Measurements from ENCODE around the gene SOS2. TPM values are rescaled to one million over a fixed set of nuclear protein-coding genes. Genes with fewer than 3 reads are reported as not detected.

SOS2 gene
- total and polyA plus RNA-seq, 2 of the 8 experiments (the other 6 are each of a cell fraction or from before 2014, with no cell fraction given): 2.8 to 12.7 TPM

DNA sequence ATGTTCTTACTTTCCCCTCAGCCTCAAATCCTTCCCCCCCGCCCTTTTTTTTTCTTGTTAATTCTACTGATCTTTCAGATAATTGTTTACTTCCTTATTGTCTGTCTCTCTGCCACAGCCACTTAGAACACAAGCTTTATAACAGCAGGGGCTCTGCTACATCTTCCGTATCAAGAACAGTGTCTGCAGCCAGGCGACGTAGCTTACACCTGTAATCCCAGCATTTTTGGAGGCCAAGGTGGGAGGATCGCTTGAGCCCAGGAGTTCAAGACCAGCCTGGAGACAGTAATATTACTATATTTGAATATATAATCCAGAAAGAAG, 5.4 kb downstream of the SOS2 start:
- Histone ChIP-seq H3K4ac (replicated peaks; ENCODE audit: insufficient read length, low read depth, low read length) (no peak overlapping the region), H3K56ac (replicated peaks; ENCODE audit: insufficient read length, low read depth, low read length) (no peak overlapping the region), H2BK12ac (ENCODE audit: low read depth, low read length) (no peak overlapping the region), H4K20me1 (replicated peaks in 1 of 2; ENCODE audit: control insufficient read depth in 1 of 2, insufficient read depth in 2 of 2, low read length in 2 of 2) (no peaks in the 10 kb centered on the region), H3K79me1 (ENCODE audit: low read depth, low read length) (no peaks in the 10 kb centered on the region), H3K27me3 (replicated peaks in 1 of 4; ENCODE audit: control insufficient read depth in 3 of 4, extremely low read depth in 1 of 4, insufficient read depth in 3 of 4, low read length in 3 of 4) (no peaks in the 10 kb centered on the region), H3K79me2 (ENCODE audit: control insufficient read depth in 1 of 2, insufficient read depth in 2 of 2, low read length in 2 of 2) (peaks cover 0 to 25% of the 10 kb centered on the region in 2 experiments; a peak in 3 of 4 replicates), H4K8ac (ENCODE audit: extremely low read depth, insufficient read depth, low read length) (no peak overlapping the region), H3K9me3 (ENCODE audit: insufficient read depth in 2 of 2, low read depth in 1 of 2, low read length in 1 of 2) (no peaks in the 10 kb centered on the region), H3K4me1 (replicated peaks in 1 of 4; ENCODE audit: control insufficient read depth in 3 of 4, insufficient read depth in 4 of 4, low read length in 3 of 4) (no peaks in the 10 kb centered on the region; a peak in 3 of 7 replicates), H3K4me3 (ENCODE audit: extremely low read depth in 1 of 4, insufficient read depth in 2 of 4, low read depth in 3 of 4, low read length in 4 of 4) (no peak overlapping the region), H2BK15ac (ENCODE audit: low read length) (no peak overlapping the region), H3K36me3 (ENCODE audit: control insufficient read depth in 2 of 4, insufficient read depth in 4 of 4, low read length in 3 of 4) (no peaks in the 10 kb centered on the region), H2BK20ac (ENCODE audit: low read length) (no peak overlapping the region), H2BK120ac (replicated peaks; ENCODE audit: low read depth, low read length) (no peak overlapping the region), H4K5ac (ENCODE audit: insufficient read length, low read depth, low read length) (no peak overlapping the region), H2AK5ac (ENCODE audit: low read depth, low read length) (no peak overlapping the region), H3K18ac (ENCODE audit: extremely low read depth, low read length) (no peak overlapping the region), H3K4me2 (ENCODE audit: insufficient read depth in 1 of 2, low read depth in 2 of 2, low read length in 2 of 2) (no peak overlapping the region), H4K91ac (replicated peaks; ENCODE audit: insufficient read length, low read length) (no peak overlapping the region), H3K23ac (ENCODE audit: insufficient read length) (no peak overlapping the region), H3K23me2 (ENCODE audit: low read depth, low read length) (peaks cover 3% of the 10 kb centered on the region; the same call in 1 of the 2 replicates), H3K9ac (replicated peaks in 1 of 4; ENCODE audit: extremely low read depth in 1 of 4, low read depth in 3 of 4, low read length in 3 of 4) (no peak overlapping the region), H3K27ac (ENCODE audit: low read depth, low read length) (no peak overlapping the region), H3K14ac (ENCODE audit: insufficient read length) (no peak overlapping the region), H2AFZ (ENCODE audit: low read length) (no peak overlapping the region), H2BK5ac (ENCODE audit: low read depth, low read length) (no peak overlapping the region)
- POLR2A ChIA-PET (ENCODE audit: partially characterized antibody): interaction anchor here (0.5 to 0.9 kb wide), 3 partner anchors 12 to 438 kb away, joined by 3 to 4 read pairs (median 3); no protein-coding TSS in a partner anchor
- 48% methylated on average over 5 of the region's 5 CpGs; no CpG with 5 or more reads in 1 of the 2 experiments for WGBS, 2 experiments (ENCODE audit: extremely low coverage in 1 of 2, insufficient coverage in 1 of 2, insufficient read length in 1 of 2, insufficient replicate concordance in 2 of 2, low coverage in 1 of 2, low lambda C conversion rate in 2 of 2, missing lambda C conversion rate in 1 of 2)
- no peak for TF ChIP-seq POU5F1 (IDR thresholded peaks at IDR 0.05; ENCODE audit: low read depth, low read length)
- TF ChIP-seq CREB1 (IDR thresholded peaks at IDR 0.05): no peak
- no peak for TF ChIP-seq CBX5 (IDR thresholded peaks at IDR 0.05; ENCODE audit: low read depth, low read length)
- TF ChIP-seq ASH2L (IDR thresholded peaks at IDR 0.05; ENCODE audit: low read length): no peak
- no peak for TF ChIP-seq RAD21 (IDR thresholded peaks at IDR 0.05 in 1 of 2, conservative IDR thresholded peaks at IDR 0.05 in 1 of 2; ENCODE audit: low read depth in 2 of 2, low read length in 2 of 2)
- no peak for TF ChIP-seq EP300 (IDR thresholded peaks at IDR 0.05; ENCODE audit: borderline replicate concordance in 1 of 2, low read depth in 2 of 2, low read length in 2 of 2)
- TF ChIP-seq SP1 (IDR thresholded peaks at IDR 0.05; ENCODE audit: low read depth, low read length): no peak
- no peak for TF ChIP-seq ZNF274 (IDR thresholded peaks at IDR 0.05; ENCODE audit: borderline replicate concordance, extremely low read depth, low read length)
- TF ChIP-seq TCF12 (IDR thresholded peaks at IDR 0.05; ENCODE audit: low read depth, low read length): no peak
- FAIRE-seq (no peak), DNase-seq (ENCODE audit: low read depth in 1 of 2, low spot score in 2 of 2) (no peak)
- CTCF ChIA-PET (ENCODE audit: partially characterized antibody): interaction anchor here (0.7 kb wide), 1 partner anchor 79 kb away, joined by 3 read pairs; no protein-coding TSS in a partner anchor

All from H1 (cell line).